ENCODE measurements around the gene CFAP46.

Gene CFAP46

DNA sequence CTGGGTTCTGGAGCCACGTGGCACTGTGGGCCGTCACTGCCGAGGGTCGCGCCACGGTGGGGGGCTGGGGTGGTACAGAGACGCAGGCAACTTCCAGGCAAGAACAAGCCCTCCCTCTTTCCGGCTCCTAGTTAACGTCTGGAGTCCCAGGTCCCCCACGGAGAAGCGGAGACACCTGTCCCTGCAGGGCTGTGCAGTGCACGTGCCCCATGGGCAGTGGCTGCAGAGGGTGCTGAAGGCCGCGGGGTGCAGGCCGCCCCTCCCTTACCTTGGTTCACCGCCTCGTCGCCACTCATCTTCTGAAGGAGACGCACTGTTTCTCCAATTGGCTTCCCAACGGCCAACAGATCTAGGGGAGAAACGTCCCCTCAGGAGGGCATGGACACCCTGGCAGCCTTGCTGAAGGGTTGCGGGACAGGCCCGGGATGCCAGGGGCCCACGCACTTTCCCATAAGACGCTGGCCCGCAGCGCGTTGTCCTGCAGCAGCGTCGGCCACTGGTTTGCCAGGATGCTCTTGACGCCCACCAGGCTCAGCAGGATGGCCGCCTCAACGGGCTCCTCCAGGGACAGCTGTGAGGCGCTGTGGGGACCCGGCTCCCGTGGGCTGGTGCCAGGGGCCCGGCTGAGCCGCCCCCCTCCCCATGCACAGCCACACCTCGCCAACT is 132.1 kb downstream of the CFAP46 start:
- H3K4me3 ChIP-seq (ENCODE audit: low read length): no peak overlapping the region
- H3K9me3 ChIP-seq (ENCODE audit: control insufficient read depth, insufficient read depth, low read length): no peaks in the 10 kb centered on the region
- no peak for DNase-seq (ENCODE audit: low read depth, low spot score)
- no peaks in the 10 kb centered on the region for H3K36me3 ChIP-seq (ENCODE audit: control insufficient read depth, insufficient read depth, low read length)
- H3K27ac ChIP-seq (ENCODE audit: low read length): no peak overlapping the region
- no CpG with 5 or more reads among the region's 39 CpGs for WGBS (ENCODE audit: insufficient coverage, insufficient read length)
- no peaks in the 10 kb centered on the region for H3K27me3 ChIP-seq (ENCODE audit: control insufficient read depth, insufficient read depth, low read length)
- H3K4me1 ChIP-seq (ENCODE audit: control insufficient read depth, insufficient read depth, low read length): peaks cover 3% of the 10 kb centered on the region; the same call in 1 of the 2 replicates

- DNase-seq (ENCODE audit: low read depth, low spot score): no peak
- Histone ChIP-seq H3K36me3 (ENCODE audit: control insufficient read depth, insufficient read depth, low read length) (no peaks in the 10 kb centered on the region), H3K4me3 (ENCODE audit: low read length) (no peak overlapping the region), H3K4me1 (ENCODE audit: control insufficient read depth, insufficient read depth, low read length) (peaks cover 3% of the 10 kb centered on the region; the same call in 1 of the 2 replicates), H3K27ac (ENCODE audit: low read length) (no peak overlapping the region), H3K9me3 (ENCODE audit: control insufficient read depth, insufficient read depth, low read length) (no peaks in the 10 kb centered on the region), H3K27me3 (ENCODE audit: control insufficient read depth, insufficient read depth, low read length) (no peaks in the 10 kb centered on the region)
- no CpG with 5 or more reads among the region's 38 CpGs for WGBS (ENCODE audit: insufficient coverage, insufficient read length)
Measured at GRCh38 chr10:132809232-132810140, 132.9 kb downstream of the CFAP46 start.

DNA sequence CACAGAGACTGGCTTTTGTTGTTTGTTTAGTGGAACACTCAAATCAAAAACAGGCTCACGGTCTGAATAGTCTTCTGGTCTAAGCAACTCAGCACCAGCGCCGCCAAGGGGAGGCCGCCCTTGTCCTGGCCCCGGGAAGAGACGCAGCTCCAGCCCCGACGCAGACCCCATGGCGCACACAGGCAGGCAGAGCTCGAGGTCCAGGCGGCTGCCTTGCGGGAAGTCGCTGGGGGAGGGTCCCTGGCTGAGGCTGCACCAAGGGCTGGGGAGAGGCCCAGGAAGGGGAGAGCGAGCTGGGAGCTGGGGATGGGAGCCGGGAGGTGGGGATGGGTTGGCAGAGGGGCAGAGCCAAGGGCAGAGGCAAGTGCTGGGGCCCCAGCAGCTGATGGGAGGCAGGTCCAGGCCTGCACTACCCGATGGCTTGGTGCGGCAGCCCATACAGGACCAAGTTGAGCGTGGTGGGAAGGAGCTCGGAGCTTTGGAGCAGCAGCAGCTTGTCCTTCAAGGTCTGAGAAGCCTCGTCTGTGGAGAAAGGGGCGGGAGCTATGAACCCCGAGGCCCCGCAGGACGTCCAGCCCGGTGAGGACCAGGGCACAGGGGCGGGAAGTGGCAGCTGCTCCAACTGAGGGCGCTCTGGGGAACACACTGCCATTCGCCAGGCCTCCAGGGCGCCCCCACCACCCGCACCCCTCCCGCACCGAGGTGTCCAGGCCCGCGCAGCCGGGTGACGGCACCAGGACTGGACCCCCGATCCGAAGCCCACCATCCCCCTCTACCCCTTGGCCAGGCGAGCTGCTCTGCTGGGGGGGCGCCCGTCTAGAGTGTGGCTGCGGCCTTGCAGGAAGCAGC is 133.8 kb downstream of the CFAP46 start:
- peaks cover 3% of the 10 kb centered on the region; the same call in 1 of the 2 replicates for H3K4me1 ChIP-seq (ENCODE audit: control insufficient read depth, insufficient read depth, low read length)
- no peak for DNase-seq (ENCODE audit: low read depth, low spot score)
- H3K27ac ChIP-seq (ENCODE audit: low read length): no peak overlapping the region
- H3K9me3 ChIP-seq (ENCODE audit: control insufficient read depth, insufficient read depth, low read length): no peaks in the 10 kb centered on the region
- no peak overlapping the region for H3K4me3 ChIP-seq (ENCODE audit: low read length)
- no CpG with 5 or more reads among the region's 42 CpGs for WGBS (ENCODE audit: insufficient coverage, insufficient read length)
- no peaks in the 10 kb centered on the region for H3K36me3 ChIP-seq (ENCODE audit: control insufficient read depth, insufficient read depth, low read length)
- no peaks in the 10 kb centered on the region for H3K27me3 ChIP-seq (ENCODE audit: control insufficient read depth, insufficient read depth, low read length)

DNA sequence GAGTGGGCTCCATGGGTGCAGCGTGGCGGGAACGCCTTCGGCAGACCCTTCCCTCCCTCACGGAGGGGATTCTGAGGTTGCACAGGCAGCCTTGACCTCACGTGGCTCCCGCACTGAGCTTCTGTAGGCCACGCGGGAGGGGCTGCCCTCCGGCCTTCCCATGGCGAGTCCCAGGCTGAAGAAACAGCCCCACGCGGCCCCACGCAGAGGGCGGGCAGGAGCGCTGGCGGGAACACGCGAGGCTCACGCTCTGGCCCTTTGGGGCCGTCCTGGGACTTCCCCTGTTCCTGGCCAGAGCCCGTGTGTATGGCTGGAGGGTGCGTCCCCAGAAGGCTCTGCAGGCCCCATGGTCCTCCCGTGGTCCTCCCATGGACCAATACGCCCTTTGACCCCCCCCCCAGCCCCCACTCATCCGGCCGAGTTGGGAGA is 134.7 kb downstream of the CFAP46 start:
- Histone ChIP-seq H3K4me3 (ENCODE audit: low read length) (no peak overlapping the region), H3K27ac (ENCODE audit: low read length) (no peak overlapping the region), H3K36me3 (ENCODE audit: control insufficient read depth, insufficient read depth, low read length) (no peaks in the 10 kb centered on the region), H3K27me3 (ENCODE audit: control insufficient read depth, insufficient read depth, low read length) (no peaks in the 10 kb centered on the region), H3K4me1 (ENCODE audit: control insufficient read depth, insufficient read depth, low read length) (peaks cover 3% of the 10 kb centered on the region; the same call in 1 of the 2 replicates), H3K9me3 (ENCODE audit: control insufficient read depth, insufficient read depth, low read length) (no peaks in the 10 kb centered on the region)
- DNase-seq (ENCODE audit: low read depth, low spot score): no peak
- WGBS (ENCODE audit: insufficient coverage, insufficient read length): no CpG with 5 or more reads among the region's 27 CpGs

GRCh38 chr10:132806561-132807003 is 135.8 kb downstream of the CFAP46 start:
- no peaks in the 10 kb centered on the region for H3K27me3 ChIP-seq (ENCODE audit: control insufficient read depth, insufficient read depth, low read length)
- DNase-seq (ENCODE audit: low read depth, low spot score): no peak
- WGBS (ENCODE audit: insufficient coverage, insufficient read length): no CpG with 5 or more reads among the region's 25 CpGs
- no peak overlapping the region for H3K27ac ChIP-seq (ENCODE audit: low read length)
- H3K36me3 ChIP-seq (ENCODE audit: control insufficient read depth, insufficient read depth, low read length): no peaks in the 10 kb centered on the region
- peaks cover 4% of the 10 kb centered on the region; the same call in 1 of the 2 replicates for H3K9me3 ChIP-seq (ENCODE audit: control insufficient read depth, insufficient read depth, low read length)
- no peak overlapping the region for H3K4me3 ChIP-seq (ENCODE audit: low read length)
- H3K4me1 ChIP-seq (ENCODE audit: control insufficient read depth, insufficient read depth, low read length): peaks cover 3% of the 10 kb centered on the region; the same call in 1 of the 2 replicates

GRCh38 chr10:132806110-132806509 is 136.3 kb downstream of the CFAP46 start:
- no peak overlapping the region for H3K27ac ChIP-seq (ENCODE audit: low read length)
- DNase-seq (ENCODE audit: low read depth, low spot score): no peak
- WGBS (ENCODE audit: insufficient coverage, insufficient read length): no CpG with 5 or more reads among the region's 7 CpGs
- peaks cover 3% of the 10 kb centered on the region; the same call in 1 of the 2 replicates for H3K4me1 ChIP-seq (ENCODE audit: control insufficient read depth, insufficient read depth, low read length)
- no peaks in the 10 kb centered on the region for H3K36me3 ChIP-seq (ENCODE audit: control insufficient read depth, insufficient read depth, low read length)
- peaks cover 5% of the 10 kb centered on the region; the same call in 1 of the 2 replicates for H3K9me3 ChIP-seq (ENCODE audit: control insufficient read depth, insufficient read depth, low read length)
- H3K27me3 ChIP-seq (ENCODE audit: control insufficient read depth, insufficient read depth, low read length): no peaks in the 10 kb centered on the region
- H3K4me3 ChIP-seq (ENCODE audit: low read length): no peak overlapping the region

DNA sequence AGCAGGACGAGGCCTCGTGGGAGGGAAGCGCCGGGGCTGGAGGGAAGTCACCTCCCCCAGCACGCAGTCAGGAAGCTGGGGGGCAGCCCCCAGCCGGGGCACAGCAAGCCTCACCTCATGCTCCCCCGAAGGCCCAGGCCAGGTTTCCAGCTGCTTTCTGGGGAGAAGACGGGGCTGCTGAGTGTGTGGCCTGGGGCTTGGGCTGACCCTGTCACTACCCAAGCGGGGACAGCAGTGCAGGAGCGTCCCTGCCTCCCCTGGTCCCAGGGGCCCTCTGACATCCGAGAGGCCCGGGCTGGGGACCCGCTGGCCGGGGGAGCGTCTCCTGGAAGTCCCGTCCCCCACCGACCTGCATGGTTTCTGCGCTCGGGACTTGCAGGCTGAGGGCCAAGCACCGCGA is 136.8 kb downstream of the CFAP46 start:
- WGBS (ENCODE audit: insufficient coverage, insufficient read length): no CpG with 5 or more reads among the region's 21 CpGs
- Histone ChIP-seq H3K27ac (ENCODE audit: low read length) (no peak overlapping the region), H3K9me3 (ENCODE audit: control insufficient read depth, insufficient read depth, low read length) (peaks cover 5% of the 10 kb centered on the region; the same call in 1 of the 2 replicates), H3K27me3 (ENCODE audit: control insufficient read depth, insufficient read depth, low read length) (no peaks in the 10 kb centered on the region), H3K36me3 (ENCODE audit: control insufficient read depth, insufficient read depth, low read length) (no peaks in the 10 kb centered on the region), H3K4me1 (ENCODE audit: control insufficient read depth, insufficient read depth, low read length) (peaks cover 3% of the 10 kb centered on the region; the same call in 1 of the 2 replicates), H3K4me3 (ENCODE audit: low read length) (no peak overlapping the region)
- DNase-seq (ENCODE audit: low read depth, low spot score): no peak

GRCh38 chr10:132804785-132805426 is 137.5 kb downstream of the CFAP46 start:
- H3K4me1 ChIP-seq (ENCODE audit: control insufficient read depth, insufficient read depth, low read length): peaks cover 3% of the 10 kb centered on the region; the same call in 1 of the 2 replicates
- no CpG with 5 or more reads among the region's 23 CpGs for WGBS (ENCODE audit: insufficient coverage, insufficient read length)
- no peak for DNase-seq (ENCODE audit: low read depth, low spot score)
- no peak overlapping the region for H3K4me3 ChIP-seq (ENCODE audit: low read length)
- H3K36me3 ChIP-seq (ENCODE audit: control insufficient read depth, insufficient read depth, low read length): no peaks in the 10 kb centered on the region
- no peaks in the 10 kb centered on the region for H3K27me3 ChIP-seq (ENCODE audit: control insufficient read depth, insufficient read depth, low read length)
- no peak overlapping the region for H3K27ac ChIP-seq (ENCODE audit: low read length)
- peaks cover 5% of the 10 kb centered on the region; the same call in 1 of the 2 replicates for H3K9me3 ChIP-seq (ENCODE audit: control insufficient read depth, insufficient read depth, low read length)

GRCh38 chr10:132804287-132804686 is 138.1 kb downstream of the CFAP46 start:
- peaks cover 3% of the 10 kb centered on the region; the same call in 1 of the 2 replicates for H3K4me1 ChIP-seq (ENCODE audit: control insufficient read depth, insufficient read depth, low read length)
- H3K4me3 ChIP-seq (ENCODE audit: low read length): no peak overlapping the region
- no CpG with 5 or more reads among the region's 11 CpGs for WGBS (ENCODE audit: insufficient coverage, insufficient read length)
- no peaks in the 10 kb centered on the region for H3K27me3 ChIP-seq (ENCODE audit: control insufficient read depth, insufficient read depth, low read length)
- peaks cover 5% of the 10 kb centered on the region; the same call in 1 of the 2 replicates for H3K9me3 ChIP-seq (ENCODE audit: control insufficient read depth, insufficient read depth, low read length)
- no peaks in the 10 kb centered on the region for H3K36me3 ChIP-seq (ENCODE audit: control insufficient read depth, insufficient read depth, low read length)
- no peak for DNase-seq (ENCODE audit: low read depth, low spot score)
- no peak overlapping the region for H3K27ac ChIP-seq (ENCODE audit: low read length)

Data from iPS DF 6.9 (cell line).